Measurements from ENCODE around the gene GPC5.

- TF ChIP-seq EZH2 (IDR thresholded peaks at IDR 0.05; ENCODE audit: insufficient read depth, poor library complexity, severe bottlenecking) (no peak), EZH2phosphoT487 (IDR thresholded peaks at IDR 0.05; ENCODE audit: insufficient read depth, low read depth) (no peak)
Observed at GRCh38 chr13:92802776-92803175, 1404.4 kb downstream of the GPC5 start.

Measured in GM23248 (cell line).